Measurements from ENCODE around the gene SPECC1. TPM values are rescaled to one million over a fixed set of nuclear protein-coding genes. Genes with fewer than 3 reads are reported as not detected.

The SPECC1 gene
- total RNA-seq, 1 donor from 2014 or later: 83.0 TPM

DNA sequence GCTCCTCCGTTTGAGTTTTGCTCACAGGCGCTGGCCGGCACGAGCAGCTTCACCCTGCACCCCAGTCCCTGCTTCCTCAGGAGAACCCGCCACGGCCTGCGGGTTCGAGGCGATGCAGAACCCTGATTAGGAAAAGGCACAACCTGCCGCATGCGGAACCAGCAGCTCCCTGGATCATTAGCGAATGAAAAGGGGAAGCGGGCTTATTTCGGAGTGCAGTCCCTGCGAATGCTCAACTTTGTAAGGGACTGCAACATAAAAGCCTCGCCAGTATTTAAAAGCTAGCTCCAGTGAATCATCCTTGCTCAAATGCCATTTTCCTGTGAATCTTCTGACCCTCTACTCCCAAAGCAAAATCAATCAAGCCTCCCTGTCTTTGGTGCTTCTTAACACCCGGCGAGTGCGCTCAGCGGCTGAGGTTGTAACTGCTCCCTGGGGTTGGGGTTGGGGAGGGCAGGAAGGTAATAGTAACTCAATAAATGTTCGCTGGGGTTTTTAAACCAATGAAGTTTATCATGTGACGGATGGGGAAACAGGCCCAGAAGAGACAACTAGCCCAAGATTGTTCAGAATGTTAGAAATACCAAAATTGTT, 30.9 kb upstream of the SPECC1 start:
- H3K27ac ChIP-seq (ENCODE audit: low read depth, low read length): peak overlapping the region; percentile 73
- FAIRE-seq (no peak), DNase-seq (ENCODE audit: low read depth) (peak; percentile 8)
- Mint-ChIP-seq H3K27ac (ENCODE audit: unreplicated experiment) (peak overlapping the region; percentile 85), H3K4me3 (ENCODE audit: unreplicated experiment) (peak overlapping the region; percentile 85), H3K27me3 (ENCODE audit: low read depth, unreplicated experiment) (no peaks in the 10 kb centered on the region), H3K36me3 (ENCODE audit: low read depth, unreplicated experiment) (peaks cover 2% of the 10 kb centered on the region), H3K9me3 (ENCODE audit: unreplicated experiment) (peaks cover 4% of the 10 kb centered on the region), H3K4me1 (ENCODE audit: low read depth, unreplicated experiment) (peaks cover 3% of the 10 kb centered on the region)
- peak overlapping the region; percentile 81 for H3K4me2 ChIP-seq (ENCODE audit: low read length)
- TF ChIP-seq, protein P1, sequence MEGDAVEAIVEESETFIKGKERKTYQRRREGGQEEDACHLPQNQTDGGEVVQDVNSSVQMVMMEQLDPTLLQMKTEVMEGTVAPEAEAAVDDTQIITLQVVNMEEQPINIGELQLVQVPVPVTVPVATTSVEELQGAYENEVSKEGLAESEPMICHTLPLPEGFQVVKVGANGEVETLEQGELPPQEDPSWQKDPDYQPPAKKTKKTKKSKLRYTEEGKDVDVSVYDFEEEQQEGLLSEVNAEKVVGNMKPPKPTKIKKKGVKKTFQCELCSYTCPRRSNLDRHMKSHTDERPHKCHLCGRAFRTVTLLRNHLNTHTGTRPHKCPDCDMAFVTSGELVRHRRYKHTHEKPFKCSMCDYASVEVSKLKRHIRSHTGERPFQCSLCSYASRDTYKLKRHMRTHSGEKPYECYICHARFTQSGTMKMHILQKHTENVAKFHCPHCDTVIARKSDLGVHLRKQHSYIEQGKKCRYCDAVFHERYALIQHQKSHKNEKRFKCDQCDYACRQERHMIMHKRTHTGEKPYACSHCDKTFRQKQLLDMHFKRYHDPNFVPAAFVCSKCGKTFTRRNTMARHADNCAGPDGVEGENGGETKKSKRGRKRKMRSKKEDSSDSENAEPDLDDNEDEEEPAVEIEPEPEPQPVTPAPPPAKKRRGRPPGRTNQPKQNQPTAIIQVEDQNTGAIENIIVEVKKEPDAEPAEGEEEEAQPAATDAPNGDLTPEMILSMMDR (IDR thresholded peaks at IDR 0.05; ENCODE audit: insufficient read depth, low read depth, low read length): no peak
- TF ChIP-seq EZH2 (IDR thresholded peaks at IDR 0.05; ENCODE audit: insufficient read depth, low read length): no peak
- H3K9me3 ChIP-seq (ENCODE audit: insufficient read depth, low read depth, low read length): no peaks in the 10 kb centered on the region
- H3K36me3 ChIP-seq (ENCODE audit: insufficient read depth, low read length): peaks cover 6% of the 10 kb centered on the region
- H3K9ac ChIP-seq (ENCODE audit: low read length): peak overlapping the region; percentile 93
- H3K4me1 ChIP-seq (ENCODE audit: insufficient read depth, low read length): peaks cover 10% of the 10 kb centered on the region
- peak overlapping the region; percentile 80 for H3K4me3 ChIP-seq (ENCODE audit: insufficient read depth, low read depth, low read length)
- H3K79me2 ChIP-seq (ENCODE audit: insufficient read depth, low read length): peaks cover 50% of the 10 kb centered on the region
- peak overlapping the region; percentile 79 for H2AFZ ChIP-seq (ENCODE audit: low read depth, low read length)
- H3K27me3 ChIP-seq (ENCODE audit: insufficient read depth, low read length): no peaks in the 10 kb centered on the region
- H4K20me1 ChIP-seq (ENCODE audit: insufficient read depth, low read length): peaks cover 24% of the 10 kb centered on the region

DNA sequence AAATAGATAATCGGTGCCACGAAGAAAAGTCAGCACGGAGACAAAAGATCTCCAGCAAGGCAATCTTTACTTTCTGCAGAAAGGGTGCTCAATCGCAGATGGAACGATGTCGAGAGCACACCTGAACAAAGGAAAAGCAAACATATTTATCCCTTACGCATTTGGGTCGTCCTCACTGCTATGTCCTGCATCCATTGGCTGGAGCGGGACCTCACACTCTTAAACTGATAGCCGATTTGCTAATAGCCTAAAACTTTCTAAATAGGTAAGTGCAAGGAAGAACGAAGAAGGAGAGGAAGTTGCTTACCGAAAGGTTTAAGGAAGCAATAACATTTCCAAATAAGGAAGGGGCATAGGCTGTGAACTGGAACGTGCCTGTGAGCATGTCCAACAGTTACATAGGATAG, 30.4 kb upstream of the SPECC1 start:
- H3K36me3 ChIP-seq (ENCODE audit: insufficient read depth, low read length): peaks cover 6% of the 10 kb centered on the region
- H2AFZ ChIP-seq (ENCODE audit: low read depth, low read length): no peak overlapping the region
- H3K4me2 ChIP-seq (ENCODE audit: low read length): no peak overlapping the region
- TF ChIP-seq, protein P1 (IDR thresholded peaks at IDR 0.05; ENCODE audit: insufficient read depth, low read depth, low read length): no peak
- no peak for TF ChIP-seq EZH2 (IDR thresholded peaks at IDR 0.05; ENCODE audit: insufficient read depth, low read length)
- DNase-seq (ENCODE audit: low read depth) (no peak), FAIRE-seq (no peak)
- H3K4me1 ChIP-seq (ENCODE audit: insufficient read depth, low read length): peaks cover 10% of the 10 kb centered on the region
- H3K9ac ChIP-seq (ENCODE audit: low read length): no peak overlapping the region
- peaks cover 4% of the 10 kb centered on the region for H3K9me3 Mint-ChIP-seq (ENCODE audit: unreplicated experiment)
- peaks cover 2% of the 10 kb centered on the region for H3K36me3 Mint-ChIP-seq (ENCODE audit: low read depth, unreplicated experiment)
- H3K27me3 Mint-ChIP-seq (ENCODE audit: low read depth, unreplicated experiment): no peaks in the 10 kb centered on the region
- H3K27me3 ChIP-seq (ENCODE audit: insufficient read depth, low read length): no peaks in the 10 kb centered on the region
- peak overlapping the region; percentile 85 for H3K4me3 Mint-ChIP-seq (ENCODE audit: unreplicated experiment)
- no peaks in the 10 kb centered on the region for H3K9me3 ChIP-seq (ENCODE audit: insufficient read depth, low read depth, low read length)
- peak overlapping the region; percentile 26 for H3K27ac Mint-ChIP-seq (ENCODE audit: unreplicated experiment)
- H3K4me1 Mint-ChIP-seq (ENCODE audit: low read depth, unreplicated experiment): peaks cover 3% of the 10 kb centered on the region
- H3K79me2 ChIP-seq (ENCODE audit: insufficient read depth, low read length): peaks cover 45% of the 10 kb centered on the region
- no peak overlapping the region for H3K27ac ChIP-seq (ENCODE audit: low read depth, low read length)
- H3K4me3 ChIP-seq (ENCODE audit: insufficient read depth, low read depth, low read length): no peak overlapping the region
- peaks cover 19% of the 10 kb centered on the region for H4K20me1 ChIP-seq (ENCODE audit: insufficient read depth, low read length)

All from astrocyte (in vitro differentiated cells and primary cell).